KG1 (cell line): Measurements from ENCODE around the gene GANAB.
"Not testable (repeated sequence)": the region's sequence is repeated elsewhere in the genome, so short reads cannot be mapped to it uniquely, and the experiment has no call there.

Source experiments
- DNase-seq: peaks from one replicate; lab custom pipeline; 2025; lab: John Stamatoyannopoulos, UW

Gene GANAB

DNA sequence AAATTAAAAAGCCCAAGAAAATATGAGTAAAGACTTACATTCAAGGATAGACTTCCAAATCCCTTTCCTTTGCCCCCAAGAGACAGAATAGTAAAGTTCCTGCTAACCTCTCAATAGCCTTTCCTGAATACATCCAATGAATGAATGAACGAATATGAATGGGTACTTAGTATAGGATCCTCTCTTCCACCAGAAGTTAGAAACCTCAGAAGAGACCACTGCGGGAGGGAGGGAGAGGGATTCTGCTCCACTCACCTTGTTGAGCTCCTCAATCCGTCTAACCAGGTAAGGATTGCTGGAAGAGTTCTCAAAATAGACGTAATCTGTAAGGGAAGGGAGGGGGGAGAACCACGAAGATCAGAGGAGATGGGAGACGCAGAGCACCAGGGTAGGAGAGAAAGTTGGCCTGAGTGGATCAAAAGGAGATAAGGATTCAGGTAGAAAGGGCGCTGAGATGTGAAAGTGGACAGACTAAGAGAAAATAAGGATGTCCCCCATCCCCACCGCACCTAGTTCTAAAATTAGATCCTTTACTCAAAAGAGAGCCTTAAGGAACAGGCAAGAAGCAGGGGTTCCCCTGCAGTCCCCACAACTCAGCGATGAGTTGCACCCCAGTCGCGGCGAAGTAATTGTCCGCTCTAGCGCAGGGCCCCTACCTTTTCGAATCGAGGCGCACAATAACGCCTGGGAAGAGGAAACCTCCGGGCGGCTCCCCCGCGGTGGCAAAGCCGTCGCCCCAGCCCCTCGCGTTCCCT, 45.9 kb downstream of the GANAB start:
- peak; percentile 34 for DNase-seq

DNA sequence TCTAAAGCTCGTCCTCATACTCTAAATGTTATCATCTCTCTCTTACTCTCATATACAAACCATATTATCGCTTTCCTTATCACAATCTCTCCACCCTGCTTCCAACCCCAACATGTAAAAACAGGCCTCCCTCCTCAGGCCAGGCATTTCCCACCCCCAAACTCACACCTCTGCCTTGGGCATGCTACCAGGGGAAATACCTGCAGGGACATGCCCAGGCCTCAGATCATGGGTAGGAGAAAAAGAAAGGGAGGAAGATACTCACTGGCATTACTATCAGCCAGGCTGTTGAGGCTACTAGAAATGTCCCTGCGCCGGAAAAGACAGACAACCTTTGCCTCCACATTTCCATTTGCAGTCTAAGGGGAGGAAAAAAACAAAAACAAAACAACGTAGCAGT, 46.5 kb downstream of the GANAB start:
- no peak for DNase-seq

DNA sequence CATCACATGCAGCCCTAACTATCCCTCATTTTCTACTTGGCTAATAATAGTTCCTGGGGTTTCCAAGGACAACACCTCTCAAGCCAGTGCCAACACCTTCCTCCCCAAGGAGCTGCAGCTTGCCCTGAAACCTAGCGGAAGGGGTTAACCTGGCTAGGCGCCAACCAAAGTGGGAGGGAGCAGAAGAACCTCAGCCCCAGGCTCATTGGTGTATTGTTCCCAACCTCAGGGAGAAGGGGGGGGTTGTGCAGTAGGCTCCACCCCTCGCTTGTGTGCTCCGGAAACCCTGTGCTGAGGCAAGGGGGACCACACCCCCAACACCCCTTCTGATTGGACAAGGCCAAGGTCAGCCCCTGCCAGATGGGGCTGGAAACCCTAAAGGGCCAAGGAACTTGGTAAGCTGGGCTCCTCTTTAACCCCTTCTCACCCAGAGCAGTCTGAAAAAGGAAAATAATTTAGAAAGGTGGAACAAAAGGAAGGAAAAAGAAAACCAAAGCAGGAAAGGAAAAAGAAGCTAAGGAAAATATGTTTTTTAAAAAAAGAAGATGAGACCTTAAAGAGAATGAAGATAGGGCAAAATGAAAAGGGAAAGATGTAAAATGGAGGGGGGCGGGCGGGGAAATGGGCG, 47.2 kb downstream of the GANAB start:
- peak; percentile 99 for DNase-seq

DNA sequence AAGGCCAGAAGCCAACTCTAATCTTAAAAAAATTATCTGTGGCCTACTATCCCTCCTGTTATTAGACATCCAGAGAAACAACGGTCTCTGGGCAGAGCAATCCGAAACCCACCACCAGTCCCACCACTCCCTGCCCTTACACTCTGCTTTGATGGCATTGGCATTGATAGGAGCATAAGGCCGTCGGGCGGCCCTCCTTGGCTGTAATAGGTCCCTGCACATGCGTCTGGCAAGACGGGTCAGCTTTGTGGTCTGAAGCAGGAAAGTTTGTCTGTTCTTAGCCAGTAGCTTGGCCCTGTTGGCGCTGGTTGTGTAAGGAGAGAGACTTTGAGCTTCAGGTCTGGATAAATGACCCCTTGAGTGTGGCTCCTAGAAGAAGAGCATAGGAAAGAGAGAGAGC, 51.3 kb downstream of the GANAB start:
- DNase-seq = no peak

GRCh38 chr11:62593434-62594044, 52.9 kb downstream of the GANAB start:
- peak; percentile 48 for DNase-seq

DNA sequence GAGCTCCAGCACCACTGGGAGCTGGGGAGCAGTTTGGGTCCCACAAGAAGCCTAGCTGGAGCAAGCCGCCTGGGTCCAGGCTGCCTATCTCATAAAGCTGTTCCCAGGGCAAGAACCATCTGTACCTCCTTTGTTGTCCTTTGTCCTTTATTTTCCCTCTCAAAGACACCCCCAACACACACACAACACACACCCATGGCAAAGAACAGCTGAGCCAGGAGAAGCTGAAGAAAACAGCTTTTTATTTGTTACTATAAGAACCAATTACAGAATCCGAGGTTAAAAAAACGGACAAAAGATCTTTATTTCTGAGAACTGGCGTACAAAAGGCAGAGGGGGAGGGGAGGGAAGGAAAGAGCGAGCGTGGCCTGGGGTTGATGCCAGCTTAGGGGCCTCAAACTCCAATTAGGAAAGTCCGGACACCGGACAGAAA, 53.4 kb downstream of the GANAB start:
- no peak for DNase-seq

GRCh38 chr11:62592146-62592815, 54.1 kb downstream of the GANAB start:
- DNase-seq = no peak

DNA sequence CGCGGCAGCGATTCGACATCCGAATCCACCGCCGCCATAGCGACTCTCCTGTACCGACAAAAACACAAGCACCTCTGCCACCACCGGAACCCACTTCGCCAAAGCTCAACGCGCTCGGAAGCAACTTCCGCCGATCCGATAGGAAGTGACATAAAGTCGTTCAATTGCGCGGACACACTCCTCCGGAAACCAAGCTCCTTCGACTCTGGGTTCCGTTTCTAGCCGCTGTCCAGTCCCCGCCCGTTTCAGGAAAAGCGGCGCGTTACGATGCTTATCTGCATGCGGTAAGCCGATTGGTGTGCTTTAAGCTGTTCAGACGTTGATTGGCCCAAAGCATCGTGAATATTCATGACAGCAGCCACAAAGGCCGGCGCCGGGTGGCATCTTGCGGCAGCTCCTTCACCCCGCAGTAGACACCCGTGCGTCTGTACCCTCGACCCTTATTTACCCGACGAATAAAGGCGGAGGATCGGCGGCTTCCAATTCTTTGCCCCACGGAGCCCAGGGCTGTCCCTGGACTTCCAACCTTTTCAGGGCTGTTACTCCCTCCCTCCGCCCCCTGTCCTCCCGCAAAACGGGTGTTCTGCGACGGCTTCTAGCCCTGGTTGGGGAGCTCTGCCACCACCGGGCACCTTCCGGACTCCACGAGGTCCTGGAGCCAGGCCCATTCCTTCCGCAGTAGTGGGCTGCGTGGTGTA, 54.8 kb downstream of the GANAB start, which contains the start of gene TUT1:
Gene TUT1, minus strand, starts transcription at position 76 of the 698 bp plus-strand sequence. Its CDS starts 38 bp downstream, at position 38.
- peak; percentile 99 for DNase-seq

DNA sequence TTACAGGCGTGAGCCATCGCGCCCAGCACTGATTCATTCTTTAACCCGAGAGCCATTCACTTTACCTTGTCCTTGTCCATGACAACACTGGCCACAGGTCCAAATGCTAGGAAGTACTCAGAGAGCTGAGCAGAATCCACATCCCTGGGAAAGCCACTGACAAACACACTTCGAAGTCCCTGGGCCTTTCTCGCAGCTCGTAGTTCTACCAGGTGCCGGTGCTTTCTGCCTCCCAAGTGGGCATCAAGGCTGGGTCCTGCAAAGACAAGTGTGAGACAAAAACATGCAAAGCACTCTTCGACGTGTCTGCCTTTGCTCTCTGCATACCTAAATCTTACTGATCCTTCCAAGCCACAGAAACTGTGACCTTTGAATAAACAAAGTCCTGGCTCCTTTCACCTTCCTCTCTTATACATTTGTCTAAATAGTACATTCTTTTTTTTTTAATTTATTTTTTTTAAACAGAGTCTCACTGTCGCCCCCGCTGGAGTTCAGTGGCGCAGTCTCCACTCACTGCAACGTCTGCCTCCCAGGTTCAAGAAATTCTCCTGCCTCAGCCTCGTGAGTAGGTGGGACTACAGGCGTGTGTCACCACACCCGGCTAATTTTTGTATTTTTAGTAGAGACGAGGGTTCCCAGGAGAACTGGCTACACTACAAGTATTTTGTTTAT, 57.3 kb downstream of the GANAB start:
- DNase-seq = no peak

GRCh38 chr11:62585356-62585755, 61.1 kb downstream of the GANAB start:
- DNase-seq = not testable (repeated sequence)

- DNase-seq = not testable (repeated sequence)
Measured at GRCh38 chr11:62581735-62582134, 64.7 kb downstream of the GANAB start.

GRCh38 chr11:62580959-62581715, 65.3 kb downstream of the GANAB start:
- no peak for DNase-seq

- DNase-seq = no peak
Measured at GRCh38 chr11:62579252-62579651, 67.2 kb downstream of the GANAB start.

DNA sequence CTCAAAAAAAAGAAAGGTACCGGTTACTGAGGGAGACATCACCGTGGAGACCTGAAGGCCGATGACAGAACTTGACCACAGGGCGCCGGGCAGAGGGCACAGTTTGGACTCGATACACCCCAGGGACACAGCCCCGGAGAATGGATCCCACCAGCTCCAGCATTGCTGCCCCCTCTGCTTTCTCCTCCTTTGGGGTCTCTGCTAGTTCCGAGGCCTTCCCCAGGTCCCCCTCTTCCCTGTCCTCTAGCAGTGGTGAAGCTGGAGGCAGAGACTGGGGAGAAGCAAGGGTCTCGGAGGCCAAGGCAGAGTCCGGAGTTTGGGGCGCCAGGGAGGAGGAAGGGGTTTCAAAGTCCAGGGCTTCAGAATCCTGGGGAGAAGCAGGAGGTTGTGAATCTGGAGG, 67.9 kb downstream of the GANAB start:
- DNase-seq = no peak

GRCh38 chr11:62577046-62577714, 69.2 kb downstream of the GANAB start:
- no peak for DNase-seq

GRCh38 chr11:62575837-62576236, 70.6 kb downstream of the GANAB start:
- no peak for DNase-seq

DNA sequence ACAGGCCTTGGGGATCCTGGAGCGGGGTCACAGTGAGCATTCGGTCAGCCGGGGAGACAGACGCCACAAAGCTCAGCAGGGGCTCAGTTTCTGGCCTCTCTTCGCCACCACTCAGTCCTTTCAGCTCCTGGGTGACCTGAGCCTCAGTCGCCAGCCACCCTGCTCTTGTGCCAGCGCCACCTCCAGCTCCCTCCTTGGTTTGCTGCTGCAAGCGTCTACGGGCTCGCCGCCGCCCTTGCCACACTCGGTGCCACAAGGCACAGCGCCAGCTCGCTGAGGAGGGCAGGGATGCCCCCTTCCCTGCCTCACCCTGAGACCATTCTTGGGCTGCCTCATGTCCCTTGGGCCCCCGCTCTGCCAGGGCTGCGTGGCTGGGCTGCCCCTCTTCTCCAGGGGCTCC, 71.3 kb downstream of the GANAB start:
- no peak for DNase-seq
